D721Med (cell line): ENCODE measurements around the gene GAS6.

ENCODE experiments used
- DNase-seq: peaks from one replicate; pipeline ENCODE4 v3.0.0; 2011; ENCODE audit warnings: low spot score; ENCODE audit not compliant: insufficient read length
- FAIRE-seq: peaks from 2 replicates; lab custom pipeline; 2011; peaks lifted over from hg19 to GRCh38; lab: Jason Lieb, UNC
- TF ChIP-seq, protein P1 (sequence below): IDR thresholded peaks from 2 replicates; pipeline ENCODE4 v1.5.1; 2012; ENCODE audit warnings: mild to moderate bottlenecking, control low read depth; ENCODE audit not compliant: insufficient read depth; ENCODE audit errors: missing control alignments

Gene GAS6

DNA sequence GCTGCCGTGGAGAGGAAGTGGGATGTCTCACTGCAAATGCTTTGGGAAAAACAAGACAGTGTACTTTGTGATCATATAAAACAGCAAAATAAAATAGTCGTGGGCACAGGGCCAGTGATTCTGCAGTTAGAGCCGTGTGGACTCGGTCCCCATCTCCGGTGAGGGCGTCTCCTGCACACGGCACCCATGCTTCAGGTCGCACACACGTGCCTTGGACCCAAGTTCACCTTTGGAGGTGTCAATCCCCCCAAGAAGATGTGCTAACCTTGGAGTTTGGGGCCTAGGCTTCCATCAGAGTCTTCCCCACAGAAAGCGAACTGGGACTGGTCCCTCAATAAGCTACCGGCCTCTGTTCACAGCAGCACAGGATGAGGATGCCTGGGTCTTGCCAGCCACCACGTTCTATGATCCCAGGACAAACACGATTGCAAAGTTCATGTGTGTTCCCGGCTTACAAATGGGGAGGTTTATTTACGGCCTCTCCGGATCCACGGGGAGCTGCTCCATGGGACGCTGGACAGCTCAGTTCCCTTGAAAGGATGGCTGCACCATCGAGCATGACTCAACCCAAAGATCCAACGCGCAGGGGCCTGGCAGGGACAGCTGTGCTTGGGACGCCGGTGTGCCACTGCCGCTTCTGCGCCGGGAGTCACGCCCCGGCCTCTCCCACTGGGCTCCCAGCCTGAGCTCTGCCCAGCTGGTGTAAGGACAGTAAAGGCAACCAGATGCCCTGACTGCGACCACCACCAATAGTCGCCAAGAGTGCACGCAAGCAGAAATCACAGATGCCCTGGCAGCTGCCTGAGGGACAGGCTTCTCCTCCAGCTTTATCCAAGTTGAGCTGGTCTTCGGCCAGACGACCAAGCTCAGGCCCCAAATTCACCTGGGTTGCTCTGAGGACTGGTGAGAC is 8.6 kb downstream of the GAS6 start:
- FAIRE-seq, result no peak
- no peak for DNase-seq
- TF ChIP-seq, protein P1, sequence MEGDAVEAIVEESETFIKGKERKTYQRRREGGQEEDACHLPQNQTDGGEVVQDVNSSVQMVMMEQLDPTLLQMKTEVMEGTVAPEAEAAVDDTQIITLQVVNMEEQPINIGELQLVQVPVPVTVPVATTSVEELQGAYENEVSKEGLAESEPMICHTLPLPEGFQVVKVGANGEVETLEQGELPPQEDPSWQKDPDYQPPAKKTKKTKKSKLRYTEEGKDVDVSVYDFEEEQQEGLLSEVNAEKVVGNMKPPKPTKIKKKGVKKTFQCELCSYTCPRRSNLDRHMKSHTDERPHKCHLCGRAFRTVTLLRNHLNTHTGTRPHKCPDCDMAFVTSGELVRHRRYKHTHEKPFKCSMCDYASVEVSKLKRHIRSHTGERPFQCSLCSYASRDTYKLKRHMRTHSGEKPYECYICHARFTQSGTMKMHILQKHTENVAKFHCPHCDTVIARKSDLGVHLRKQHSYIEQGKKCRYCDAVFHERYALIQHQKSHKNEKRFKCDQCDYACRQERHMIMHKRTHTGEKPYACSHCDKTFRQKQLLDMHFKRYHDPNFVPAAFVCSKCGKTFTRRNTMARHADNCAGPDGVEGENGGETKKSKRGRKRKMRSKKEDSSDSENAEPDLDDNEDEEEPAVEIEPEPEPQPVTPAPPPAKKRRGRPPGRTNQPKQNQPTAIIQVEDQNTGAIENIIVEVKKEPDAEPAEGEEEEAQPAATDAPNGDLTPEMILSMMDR, result no peak

DNA sequence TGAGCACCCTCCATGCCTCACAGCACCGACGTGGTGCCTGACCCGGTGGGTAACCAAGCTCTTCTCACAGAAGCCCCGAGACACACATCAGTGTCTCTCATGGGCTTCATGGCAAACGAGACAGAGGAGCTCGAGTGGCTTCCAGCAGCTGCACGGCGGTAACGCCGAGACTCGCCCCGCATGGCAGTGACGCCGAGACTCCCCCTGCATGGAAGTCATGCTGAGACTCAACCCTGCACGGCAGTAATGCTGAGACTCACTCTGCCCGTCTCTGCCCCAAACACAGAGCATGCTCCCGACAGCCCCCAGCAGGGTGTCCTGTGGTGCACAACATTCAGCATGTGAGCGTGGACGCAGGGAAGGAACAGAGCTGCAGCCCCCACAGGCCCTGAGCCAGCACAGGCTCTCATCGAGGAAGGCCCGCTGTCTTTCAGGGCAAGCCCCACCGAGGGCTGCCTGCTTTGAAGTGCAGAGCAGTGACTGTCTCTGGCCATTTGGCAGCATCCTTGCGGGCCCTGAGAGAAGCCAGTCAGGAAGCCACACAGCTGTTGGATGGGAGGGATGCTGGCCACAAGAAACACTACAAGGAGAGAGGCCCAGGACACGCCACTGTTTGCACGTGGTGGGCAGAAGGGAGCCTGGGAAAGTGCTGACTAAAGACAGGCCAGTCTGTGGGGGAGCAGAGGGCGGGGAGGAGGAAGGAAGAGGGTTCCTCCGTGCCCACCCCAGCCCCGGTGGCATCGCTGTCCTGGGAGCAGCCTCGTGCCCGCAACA is 9.5 kb downstream of the GAS6 start:
- no peak for FAIRE-seq
- no peak for DNase-seq
- TF ChIP-seq, protein P1, result no peak

DNA sequence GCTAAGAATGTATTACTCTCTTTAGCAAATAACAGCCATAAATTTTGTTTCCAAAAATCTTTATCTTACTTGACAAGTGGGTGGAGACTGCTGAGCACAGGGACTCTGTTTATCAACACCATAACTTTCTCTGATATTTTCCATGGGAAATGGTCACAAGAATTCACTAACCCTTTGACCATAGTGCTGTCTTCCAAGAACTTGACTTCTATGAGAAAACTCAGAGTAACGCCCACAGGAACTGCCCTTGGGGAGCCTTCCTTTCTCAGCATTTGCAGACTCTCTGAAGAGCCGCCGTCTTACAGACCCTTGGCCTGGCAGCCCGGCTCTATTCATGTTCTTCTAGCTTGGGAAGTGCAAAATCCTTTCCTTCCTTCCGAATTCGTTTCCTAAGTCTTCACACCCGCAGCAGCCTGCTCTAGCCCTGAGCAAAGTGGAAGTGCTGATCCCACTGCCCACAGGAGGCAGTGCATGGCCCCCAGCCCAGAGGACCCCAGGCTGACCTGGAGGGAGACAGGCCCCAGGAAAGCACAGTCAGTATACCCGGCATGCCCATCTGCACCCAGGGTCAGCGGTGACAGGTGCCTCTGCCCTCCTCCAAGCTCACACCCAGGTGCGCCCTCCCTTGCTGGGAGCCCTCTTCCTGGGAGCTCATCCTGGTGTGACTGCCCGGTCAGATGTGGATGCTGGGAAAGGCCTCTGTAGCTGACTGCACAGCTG is 10.2 kb downstream of the GAS6 start:
- no peak for DNase-seq
- TF ChIP-seq, protein P1, result no peak
- FAIRE-seq, result no peak

DNA sequence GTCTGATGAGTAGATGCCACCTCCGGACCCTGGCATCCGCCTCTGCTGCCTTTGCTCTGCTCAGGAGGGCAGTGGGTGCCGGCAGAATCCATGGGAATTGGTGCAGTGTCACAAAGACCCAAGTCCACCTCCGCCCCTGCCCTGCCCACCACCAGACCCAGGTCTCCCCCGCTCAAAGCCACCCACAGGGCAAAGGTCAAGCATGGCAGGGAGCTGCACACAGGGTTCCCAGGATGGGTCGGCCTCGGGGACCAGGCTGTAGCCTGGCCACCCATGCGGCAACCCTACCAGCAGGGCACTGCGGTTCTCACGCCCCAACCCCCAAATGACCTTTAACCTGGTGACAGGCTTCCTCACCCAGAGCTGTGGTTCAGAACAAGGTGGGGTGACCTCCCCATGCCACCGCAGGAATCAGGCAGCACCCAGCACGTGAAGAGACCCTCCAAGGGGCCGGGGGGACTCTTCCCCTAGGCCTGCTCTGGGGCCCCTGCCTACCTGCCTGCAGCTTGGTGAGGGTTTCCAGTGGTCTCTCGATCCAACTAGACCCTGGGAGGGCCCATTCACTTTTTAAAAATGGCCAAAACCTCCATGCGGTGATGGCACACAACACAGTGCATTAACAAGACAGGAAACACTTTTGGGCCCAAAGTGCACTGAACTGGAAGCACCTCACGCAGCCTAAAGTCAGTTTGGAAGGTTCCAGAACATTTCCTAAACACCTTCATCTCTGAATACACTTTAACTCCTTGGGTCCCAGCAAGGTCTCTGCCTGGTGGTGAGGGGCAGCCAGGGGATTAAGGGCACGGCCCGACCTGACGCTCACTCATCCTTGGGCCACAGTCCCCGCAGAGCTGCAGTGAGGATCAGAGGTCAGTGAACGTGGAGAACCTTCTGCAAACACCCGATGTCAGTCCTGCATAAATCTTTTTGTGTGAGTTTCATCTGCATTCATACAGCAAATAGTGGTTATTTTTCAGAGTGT is 11.0 kb downstream of the GAS6 start:
- FAIRE-seq (no peak), DNase-seq (no peak)
- TF ChIP-seq, protein P1, result no peak

DNA sequence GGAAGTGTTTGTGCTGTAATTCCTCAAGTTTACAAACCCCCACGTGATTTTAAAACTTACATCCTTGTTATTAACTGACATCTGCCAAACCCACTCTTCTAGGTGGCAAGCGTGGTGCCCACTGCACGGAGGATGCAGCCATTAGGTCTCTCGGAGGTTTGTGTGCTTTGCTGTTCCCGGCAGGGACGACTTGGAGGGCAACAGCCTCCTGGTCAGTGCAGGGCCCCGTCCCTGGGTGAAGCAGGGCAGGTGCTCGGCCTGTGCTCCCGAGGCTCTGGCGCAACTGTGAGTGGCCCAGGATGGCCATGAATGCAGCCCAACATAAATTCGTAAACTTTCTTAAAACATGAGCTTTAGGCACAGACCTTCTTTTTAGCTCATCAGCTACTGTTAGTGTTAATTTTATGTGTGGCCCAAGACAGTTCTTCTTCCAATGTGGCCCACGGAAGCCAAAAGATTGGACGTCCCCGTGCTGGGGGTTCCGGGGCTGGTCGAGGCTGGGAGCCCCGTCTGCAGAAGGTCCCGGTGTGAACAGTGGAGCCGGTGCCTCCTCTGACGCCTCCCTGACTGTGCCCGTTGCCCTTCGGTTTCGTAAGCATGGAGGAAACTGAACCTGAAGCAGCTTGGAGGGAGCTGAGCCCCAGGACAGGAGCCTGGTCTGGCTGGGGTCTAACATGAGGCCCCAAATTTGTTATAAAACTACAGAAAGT is 11.9 kb downstream of the GAS6 start:
- TF ChIP-seq, protein P1, result no peak
- no peak for FAIRE-seq
- no peak for DNase-seq

DNA sequence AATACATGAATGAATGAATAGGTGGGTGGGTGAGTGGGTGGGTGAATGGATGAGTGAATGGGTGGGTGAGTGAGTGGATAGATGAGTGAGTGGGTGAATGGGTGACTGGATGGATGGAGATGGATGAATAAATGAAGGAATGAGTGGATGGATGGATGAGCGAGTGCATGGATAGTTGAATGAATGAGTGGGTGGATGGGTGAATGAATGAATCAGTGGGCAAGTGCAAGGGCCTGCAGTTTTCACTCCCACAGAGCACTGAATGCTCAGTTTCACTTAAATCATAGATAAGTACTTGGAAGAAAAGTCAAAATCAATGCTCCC is 12.4 kb downstream of the GAS6 start:
- TF ChIP-seq, protein P1, result no peak
- FAIRE-seq (no peak), DNase-seq (no peak)
